GM19193 (cell line): Measurements from ENCODE around the gene RNF11.

Source experiments
- POLR2A ChIP-seq: IDR thresholded peaks from 4 replicates; pipeline ENCODE4 v1.6.1; 2011; ENCODE audit not compliant: insufficient read depth, insufficient read length; ENCODE audit errors: extremely low read depth

The RNF11 gene

GRCh38 chr1:51253691-51254090 lies 17.6 kb downstream of the RNF11 start:
- no peak for TF ChIP-seq POLR2A

- no peak for TF ChIP-seq POLR2A
These were observed 19.3 kb downstream of the RNF11 start for GRCh38 chr1:51255331-51255730.

GRCh38 chr1:51263147-51263877 lies 27.2 kb downstream of the RNF11 start:
- no peak for TF ChIP-seq POLR2A

GRCh38 chr1:51264451-51264850 lies 28.4 kb downstream of the RNF11 start:
- no peak for TF ChIP-seq POLR2A

- TF ChIP-seq POLR2A, result no peak
These were observed 29.5 kb downstream of the RNF11 start for GRCh38 chr1:51265618-51266017.

- TF ChIP-seq POLR2A, result no peak
These were observed 30.1 kb downstream of the RNF11 start for GRCh38 chr1:51266181-51266580.

- TF ChIP-seq POLR2A, result no peak
These were observed 30.7 kb downstream of the RNF11 start for GRCh38 chr1:51266791-51267190.

GRCh38 chr1:51268634-51269033 lies 32.6 kb downstream of the RNF11 start:
- no peak for TF ChIP-seq POLR2A

- no peak for TF ChIP-seq POLR2A
These were observed 34.7 kb downstream of the RNF11 start for GRCh38 chr1:51270751-51271150.

GRCh38 chr1:51272916-51273315 lies 36.8 kb downstream of the RNF11 start:
- TF ChIP-seq POLR2A, result no peak

- TF ChIP-seq POLR2A, result no peak
These were observed 38.6 kb downstream of the RNF11 start for GRCh38 chr1:51274676-51275075.

- TF ChIP-seq POLR2A, result no peak
These were observed 40.2 kb downstream of the RNF11 start for GRCh38 chr1:51276286-51276685.

- TF ChIP-seq POLR2A, result no peak
These were observed 44.4 kb downstream of the RNF11 start for GRCh38 chr1:51280321-51280978.

- no peak for TF ChIP-seq POLR2A
These were observed 45.7 kb downstream of the RNF11 start for GRCh38 chr1:51281807-51282206.

GRCh38 chr1:51282605-51283004 lies 46.5 kb downstream of the RNF11 start:
- TF ChIP-seq POLR2A, result no peak

GRCh38 chr1:51283979-51284378 lies 47.9 kb downstream of the RNF11 start:
- peak; percentile 1 for TF ChIP-seq POLR2A
